Stomach (tissue), 4 donors: Measurements from ENCODE around the gene TECPR2.

Experiments used
- CTCF ChIP-seq, 7 experiments: fragments of 450-650 bp in 4 of 7; fragments of 200-600 bp in 3 of 7; sonication (generic) in 3 of 7; IDR thresholded peaks; one replicate each; pipeline ENCODE4 v1.5.1; 2016 to 2019; ENCODE audit warnings: antibody characterized with exemption in 7 of 7, control low read depth in 2 of 7, mild to moderate bottlenecking in 1 of 7
- POLR2A ChIP-seq, 4 donors: fragments of 450-650 bp; IDR thresholded peaks; one replicate each; pipeline ENCODE4 v1.6.1; 2016; ENCODE audit warnings: antibody characterized with exemption in 4 of 4, control low read depth in 2 of 4, mild to moderate bottlenecking in 1 of 4, moderate library complexity in 1 of 4

- no peak for TF ChIP-seq POLR2A (IDR thresholded peaks at IDR 0.05)
- no peak for TF ChIP-seq CTCF (IDR thresholded peaks at IDR 0.05)
Observed at GRCh38 chr14:102360388-102360787, 2.4 kb upstream of the TECPR2 start.
